Heart left ventricle (tissue), 13 donors: ENCODE results near the gene MICB.

ENCODE experiments used
- CTCF ChIP-seq, 12 donors: fragments of 200-600 bp; sonication (generic) in 4 of 12; IDR thresholded peaks; one replicate each; pipeline versions ENCODE4 v1.5.0 to v1.8.0; 2018 to 2022; ENCODE audit warnings: antibody characterized with exemption in 12 of 12, mild to moderate bottlenecking in 5 of 12
- POLR2A ChIP-seq, 2 donors: fragments of 450-650 bp; IDR thresholded peaks; one replicate each; pipeline ENCODE4 v1.6.1; 2017; ENCODE audit warnings: antibody characterized with exemption in 2 of 2, mild to moderate bottlenecking in 2 of 2, moderate library complexity in 2 of 2
- donor health status: ischemic (EF 13 %, LVEDD 7.1; RV severe dilation, severe dysfunction).
- donor health status: DM: no; HTN: yes; CAD: no.
- donor health status: DM: no; HTN: no; CAD: no.
- donor health status: ischemic (EF 25% LVEDD 6.9; RV normal size, moderate dysfunction).
- donor health status: ischemic (EF 25% LVEDD 5.7; RV mildly dilated, moderate dysfunction).
- donor health status: ischemic (EF 35%, LVEDD 5.7; RV mildly dilated, moderate dysfunction).
- donor health status: nonischemic (EF 11% LVEDD 7.7; RV severe dilation, severe dysfunction).
- donor health status: DM: yes; HTN: yes; CAD: no.
- donor health status: PGD.
- donor health status: ischemic (EF 29% LVEDD 5.4; RV normal size, mild dysfunction).
- donor health status: nonischemic (EF 23%, LVEDD 6.1; RV moderate dilation, normal function).

- TF ChIP-seq POLR2A (IDR thresholded peaks at IDR 0.05): no peak
- TF ChIP-seq CTCF (IDR thresholded peaks at IDR 0.05): no peak
Measured at GRCh38 chr6:31525553-31525931, 27.6 kb downstream of the MICB start.
